GM12878 (cell line): ENCODE data around the gene CACNA2D2. TPM values are rescaled to one million over a fixed set of nuclear protein-coding genes. Genes with fewer than 3 reads are reported as not detected.

Source experiments
- ATAC-seq: fragments of 200-7000 bp; cut with Tn5 transposase; 3 replicates; pipeline ENCODE4 v1.9.1; 2020; ENCODE audit warnings: mild to moderate bottlenecking, moderate library complexity
- BruUV-seq: library from RNA; stranded (reverse); fragments of 400-500 nt; replicated peaks from 2 replicates; lab custom pipeline; 2021; lab: Mats Ljungman, UMichigan
- CTCF ChIA-PET: fragments of 300-600 bp; sonication (Branson Sonifier 250); formaldehyde crosslinking; extraction: SDS; loops from one replicate; lab custom pipeline; 2021; ENCODE audit warnings: inconsistent platforms; lab: Yijun Ruan, JAX
- POLR2A ChIA-PET: fragments of 350-600 bp; formaldehyde crosslinking; extraction: SDS; loops from one replicate; lab custom pipeline; 2021; ENCODE audit warnings: inconsistent platforms; lab: Charles Lee
- RAD21 ChIA-PET: fragments of 300-600 bp; sonication (Branson Sonifier 250); formaldehyde crosslinking; loops from one replicate; lab custom pipeline; 2023; ENCODE audit warnings: antibody characterized with exemption; ENCODE audit not compliant: unreplicated experiment; lab: Charles Lee
- SMC1A ChIA-PET: fragments of 300-600 bp; sonication (Branson Sonifier 250); formaldehyde crosslinking; loops from one replicate; lab custom pipeline; 2023; ENCODE audit not compliant: unreplicated experiment, uncharacterized antibody; lab: Charles Lee
- DNase-seq: peaks from one replicate; pipeline ENCODE4 v3.0.0-alpha.2; 2011; ENCODE audit warnings: low read depth, low spot score
- FAIRE-seq: peaks from 3 replicates; lab custom pipeline; 2011; peaks lifted over from hg19 to GRCh38; lab: Jason Lieb, UNC
- H2AFZ ChIP-seq: 2 replicates; pipeline ENCODE4 v1.6.0; 2011; ENCODE audit warnings: low read depth, low read length, control low read depth; ENCODE audit not compliant: control insufficient read depth
- H3K27ac ChIP-seq: 2 replicates; pipeline ENCODE4 v1.5.1; 2011; ENCODE audit warnings: control low read depth; ENCODE audit not compliant: control insufficient read depth, insufficient read depth
- H3K27me3 ChIP-seq, 2 experiments: replicated peaks in 1 of 2; 2 replicates each; pipeline versions ENCODE4 v1.6.0 to v1.6.1; 2011; ENCODE audit warnings: low read length in 1 of 2; ENCODE audit not compliant: control insufficient read depth in 2 of 2, insufficient read depth in 2 of 2
- H3K36me3 ChIP-seq, 2 experiments: 2 replicates each; pipeline ENCODE4 v1.5.1; 2011; ENCODE audit warnings: low read length in 1 of 2; ENCODE audit not compliant: control insufficient read depth in 2 of 2, insufficient read depth in 2 of 2
- H3K4me1 ChIP-seq: 2 replicates; pipeline ENCODE4 v1.6.1; 2011; ENCODE audit warnings: mild to moderate bottlenecking, low read length, moderate library complexity, mixed read lengths; ENCODE audit not compliant: control insufficient read depth, insufficient read depth
- H3K4me2 ChIP-seq: 2 replicates; pipeline ENCODE4 v1.6.0; 2011; ENCODE audit warnings: control low read depth; ENCODE audit not compliant: control insufficient read depth, insufficient read depth
- H3K4me3 ChIP-seq: fragments of 200-600 bp; sonication (generic); 2 replicates; pipeline ENCODE4 v1.5.1; 2016
- H3K79me2 ChIP-seq: 2 replicates; pipeline ENCODE4 v1.6.0; 2011; ENCODE audit warnings: low read length; ENCODE audit not compliant: control insufficient read depth, insufficient read depth
- H3K9ac ChIP-seq: 2 replicates; pipeline ENCODE4 v1.8.0; 2011; ENCODE audit warnings: low read length, control low read depth, mixed read lengths; ENCODE audit not compliant: control insufficient read depth, insufficient read depth
- H3K9me3 ChIP-seq: replicated peaks from 3 replicates; pipeline ENCODE4 v1.5.1; 2011; ENCODE audit warnings: mild to moderate bottlenecking, low read length; ENCODE audit not compliant: control insufficient read depth, insufficient read depth
- H4K20me1 ChIP-seq: 2 replicates; pipeline ENCODE4 v1.6.0; 2011; ENCODE audit not compliant: control insufficient read depth, insufficient read depth
- FOS ChIP-seq: IDR thresholded peaks from 3 replicates; pipeline ENCODE4 v1.6.1; 2011; ENCODE audit warnings: borderline replicate concordance; ENCODE audit not compliant: insufficient read length; ENCODE audit errors: extremely low read depth
- MAX ChIP-seq: IDR thresholded peaks from 2 replicates; pipeline ENCODE4 v1.6.1; 2012; ENCODE audit warnings: low read depth, low read length, improper control_type of control experiment
- MEF2B ChIP-seq: fragments of 450-650 bp; IDR thresholded peaks from 2 replicates; pipeline ENCODE4 v1.6.1; 2018; ENCODE audit warnings: mild to moderate bottlenecking, moderate library complexity; ENCODE audit not compliant: partially characterized antibody, poor library complexity, severe bottlenecking
- MLLT1 ChIP-seq: fragments of 450-650 bp; IDR thresholded peaks from 2 replicates; pipeline ENCODE4 v1.6.1; 2016; ENCODE audit warnings: mild to moderate bottlenecking
- MTA2 ChIP-seq: fragments of 450-650 bp; IDR thresholded peaks from 2 replicates; pipeline ENCODE4 v1.6.1; 2016; ENCODE audit warnings: low read depth, mild to moderate bottlenecking, moderate library complexity
- NR2F1 ChIP-seq: fragments of 450-650 bp; conservative IDR thresholded peaks from 2 replicates; pipeline ENCODE4 v1.6.1; 2017; ENCODE audit warnings: mild to moderate bottlenecking
- TAF1 ChIP-seq: IDR thresholded peaks from 2 replicates; pipeline ENCODE4 v1.6.1; 2011; ENCODE audit warnings: mild to moderate bottlenecking, low read depth, low read length, borderline replicate concordance
- ZBTB33 ChIP-seq: fragments of 450-650 bp; IDR thresholded peaks from 2 replicates; pipeline ENCODE4 v1.6.1; 2017; ENCODE audit warnings: mild to moderate bottlenecking
- WGBS: methylation state at CpG from one replicate; pipeline ENCODE4 v1.1.6; 2016; ENCODE audit warnings: low lambda C conversion rate; ENCODE audit not compliant: insufficient replicate concordance, insufficient coverage; ENCODE audit errors: missing lambda C conversion rate; 5-methylcytosine and 5-hydroxymethylcytosine counted together
- in situ Hi-C: fragments of 300-500 bp; cut with MboI; formaldehyde crosslinking; loops from 9 replicates; pipeline ENCODE4 v1.14.3; 2018; ENCODE audit warnings: mixed read lengths
- intact Hi-C: fragments of 100-400 bp; cut with micrococcal nuclease; formaldehyde crosslinking; loops from one replicate; pipeline ENCODE4 v1.14.2; 2022; ENCODE audit not compliant: unreplicated experiment
- polyA plus RNA-seq, 11 experiments: library from polyadenylated mRNA; depleted of rRNA in 4 of 11; unstranded in 6 of 11; stranded (reverse) in 5 of 11; fragments of >200 nt; fragmentation: Nextera tagmentation in 4 of 11; fragmentation: Illumina TruSeq in 1 of 11; extraction: Ambion mirVana in 4 of 11; extraction: Trizol in 1 of 11; gene quantifications; 1 replicate in 1 of 11; 2 replicates in 10 of 11; pipeline versions ENCODE4 v1.2.1 to v1.2.3, GENCODE V29; 2011 to 2016; ENCODE audit warnings: inconsistent platforms in 2 of 11, missing spikeins in 2 of 11, low read depth in 1 of 11
- total RNA-seq, 4 experiments: library from RNA; depleted of rRNA in 3 of 4; stranded (reverse); fragments of >200 nt in 3 of 4; fragmentation: Illumina TruSeq in 1 of 4; extraction: Trizol in 1 of 4; gene quantifications; 2 replicates each; pipeline versions ENCODE4 v1.2.1 to v1.2.3, GENCODE V29; 2013 to 2021

Gene CACNA2D2
- total and polyA plus RNA-seq, 10 of the 15 experiments (the other 5 are each of a cell fraction or from before 2014, with no cell fraction given), result 0.03 to 0.07 TPM; not detected in 8

GRCh38 chr3:50340147-50340447, 163.3 kb downstream of the CACNA2D2 start (continued):
- TF ChIP-seq ZBTB33 (no peak), MAX (no peak), MTA2 (no peak), FOS (no peak), MLLT1 (no peak)

- intact Hi-C loops, result loop anchor here (5.0 kb wide), 2 partner anchors 42 to 102 kb away; partner anchors contain the start of genes GNAI2, HYAL3 and NAA80
- Histone ChIP-seq H3K36me3 (no peaks in the 10 kb centered on the region; a peak in 2 of 4 replicates), H3K4me1 (peaks cover 3% of the 10 kb centered on the region; the same call in 1 of the 2 replicates), H2AFZ (0 out of 2 replicates have a peak overlapping the region, but pooled peaks have one; percentile 57)
- ChIA-PET SMC1A (interaction anchor here (0.7 to 1.6 kb wide), 3 partner anchors 10 to 469 kb away, joined by 3 to 8 read pairs (median 3); partner anchors contain the start of genes CYB561D2 and NPRL2), CTCF (interaction anchor here (1.1 to 10.5 kb wide), 4 partner anchors 9 to 41 kb away, joined by 4 to 72 read pairs (median 32); partner anchors contain the start of genes CYB561D2, HYAL2, HYAL3 and NAA80)
- BruUV-seq, result no TSS peak
- TF ChIP-seq MEF2B (peak; percentile 25), NR2F1 (0 out of 2 replicates have a peak, but pooled peaks have one; percentile 12), TAF1 (no peak)
- TF ChIP-seq, all 136 proteins: peak for 2
- in situ Hi-C loops, result loop anchor here (10.0 kb wide), 1 partner anchor 1055 kb away; the partner anchor contains the start of gene RBM15B
- Histone ChIP-seq H3K27ac (peak overlapping the region; percentile 92), H3K9ac (peak overlapping the region; percentile 86), H3K79me2 (peaks cover 59% of the 10 kb centered on the region), H4K20me1 (no peaks in the 10 kb centered on the region; the same call in 1 of the 2 replicates), H3K27me3 (no peaks in the 10 kb centered on the region), H3K9me3 (no peaks in the 10 kb centered on the region), H3K4me3 (peak overlapping the region; percentile 96), H3K4me2 (peak overlapping the region; percentile 75)
- RAD21 ChIA-PET, result no interaction called here
- 15% methylated on average over 14 of the region's 14 CpGs for WGBS
- ATAC-seq (no peak), FAIRE-seq (no peak), DNase-seq (no peak)
- POLR2A ChIA-PET, result interaction anchor here (0.7 to 7.0 kb wide), 5 partner anchors 10 to 604 kb away, joined by 3 to 84 read pairs (median 27); partner anchors contain the start of genes CYB561D2, GNAI2, NPRL2 and TUSC2
Observed at GRCh38 chr3:50339485-50340146, 163.8 kb downstream of the CACNA2D2 start.
